ENCODE measurements around the gene UBE2G2.

The UBE2G2 gene

DNA sequence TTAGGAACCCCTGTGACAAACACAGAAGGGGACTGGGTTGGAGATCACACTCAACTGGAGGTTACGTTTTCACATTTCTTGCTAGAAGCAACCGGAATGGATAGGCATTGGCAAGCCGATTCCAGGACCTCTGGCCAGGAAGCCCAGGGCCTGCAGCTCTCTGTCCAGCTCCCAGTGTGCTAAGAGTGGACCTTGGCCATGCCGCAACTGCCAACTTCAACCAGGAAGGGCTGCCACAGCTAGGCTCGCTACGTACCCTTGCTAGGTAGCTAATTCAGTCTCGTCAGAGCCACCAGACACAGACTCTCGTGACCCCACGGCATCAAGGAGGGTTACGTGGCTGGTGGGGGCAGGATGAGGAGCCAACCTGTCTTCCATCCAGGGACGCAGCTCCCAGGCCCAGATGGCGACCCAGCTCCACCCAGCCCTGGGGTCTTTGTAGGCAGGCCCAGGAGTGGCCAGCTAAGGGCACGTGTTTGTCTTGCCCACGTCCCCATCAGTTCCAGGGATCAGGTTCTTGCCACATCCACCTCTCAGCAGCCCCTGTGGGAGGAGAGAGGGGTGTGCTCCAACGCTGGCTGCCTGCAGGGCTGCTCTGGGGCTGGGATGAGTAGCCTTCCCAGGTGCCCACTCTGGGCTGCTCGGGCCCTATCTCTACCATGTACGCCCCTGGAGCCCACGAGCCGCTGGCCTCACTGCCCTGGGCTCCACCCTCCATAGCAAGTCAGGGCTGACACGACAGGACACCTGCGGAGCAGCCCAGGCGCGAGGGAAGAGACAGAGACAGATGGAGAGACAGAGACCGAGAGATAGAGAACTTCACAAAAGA is 39.2 kb downstream of the UBE2G2 start:
- DNase-seq, result no peak

DNA sequence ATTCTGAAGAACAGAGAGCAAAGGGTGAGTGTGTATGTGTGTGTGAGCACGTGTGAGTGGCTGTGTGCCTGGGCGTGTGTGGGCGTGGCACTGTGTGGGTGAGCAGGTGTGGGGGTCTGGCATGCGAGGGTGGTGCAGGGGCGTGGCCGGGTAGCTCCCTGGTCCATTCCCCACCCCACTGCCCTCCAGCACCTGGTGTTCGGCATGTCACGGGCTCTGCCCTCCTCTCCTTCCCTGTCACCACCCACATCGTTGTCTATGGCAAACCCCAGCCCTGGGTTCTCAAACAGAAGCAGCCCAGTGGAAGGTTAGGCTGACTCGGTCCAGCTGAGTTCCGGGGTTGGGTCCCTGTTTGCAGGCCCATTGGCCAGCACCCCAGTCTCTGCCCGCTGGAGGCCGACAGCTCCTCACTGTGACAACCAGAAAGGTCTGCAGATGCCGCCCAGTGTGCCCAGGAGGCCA is 39.8 kb downstream of the UBE2G2 start:
- no peak for DNase-seq

DNA sequence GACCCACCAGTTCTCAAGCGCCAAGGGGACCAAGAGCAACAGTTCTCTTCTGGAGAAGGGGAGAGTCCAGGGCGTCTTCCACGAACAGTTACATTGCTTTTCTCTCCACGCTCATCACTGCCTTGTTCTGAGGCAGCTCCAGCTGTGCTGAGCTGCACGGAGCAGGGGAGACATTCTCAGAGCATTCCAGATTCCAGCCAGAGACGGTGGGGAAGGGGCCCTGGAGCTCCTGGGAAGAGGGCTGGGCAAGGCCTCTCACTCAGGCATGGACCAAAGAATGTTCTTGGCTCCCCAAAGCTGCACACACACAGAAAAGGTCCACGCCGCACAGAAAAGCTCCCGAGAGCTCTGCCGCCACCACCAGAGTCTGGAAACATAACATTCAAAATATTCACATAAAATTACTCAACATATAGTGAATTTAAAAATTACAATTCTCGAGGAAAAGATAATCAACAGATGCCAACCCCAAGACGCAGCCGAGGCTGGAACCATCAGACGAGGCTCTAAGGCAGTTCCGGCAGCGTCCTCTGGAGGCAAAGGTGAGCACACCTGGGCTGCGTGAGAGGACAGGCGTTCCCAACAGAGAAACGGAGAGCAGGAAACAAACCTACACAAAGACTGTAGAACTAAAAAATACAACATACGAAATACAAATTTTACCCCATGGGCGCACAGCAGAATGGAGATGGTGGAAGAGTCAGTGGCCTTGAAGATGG is 40.5 kb downstream of the UBE2G2 start:
- no peak for DNase-seq

DNA sequence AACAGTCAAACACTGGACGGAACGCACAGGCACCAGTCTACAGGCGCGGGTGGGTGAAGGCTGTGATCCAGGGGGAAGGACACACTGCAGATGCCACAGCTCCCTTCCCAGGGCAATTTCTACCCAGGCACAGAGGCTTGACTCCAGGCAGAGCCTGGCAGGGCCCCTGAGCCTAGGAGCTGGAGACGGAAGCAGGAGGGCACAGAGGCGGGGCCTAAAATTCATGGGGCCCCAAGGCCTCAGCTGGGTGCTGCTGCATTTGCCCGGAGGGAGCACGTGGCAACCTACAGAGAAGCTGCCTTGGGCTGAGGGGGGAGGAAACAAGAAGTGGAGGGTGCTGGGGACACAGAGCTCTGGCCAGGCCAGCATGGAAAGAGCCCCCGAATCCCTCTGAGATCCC is 41.2 kb downstream of the UBE2G2 start:
- no peak for DNase-seq

DNA sequence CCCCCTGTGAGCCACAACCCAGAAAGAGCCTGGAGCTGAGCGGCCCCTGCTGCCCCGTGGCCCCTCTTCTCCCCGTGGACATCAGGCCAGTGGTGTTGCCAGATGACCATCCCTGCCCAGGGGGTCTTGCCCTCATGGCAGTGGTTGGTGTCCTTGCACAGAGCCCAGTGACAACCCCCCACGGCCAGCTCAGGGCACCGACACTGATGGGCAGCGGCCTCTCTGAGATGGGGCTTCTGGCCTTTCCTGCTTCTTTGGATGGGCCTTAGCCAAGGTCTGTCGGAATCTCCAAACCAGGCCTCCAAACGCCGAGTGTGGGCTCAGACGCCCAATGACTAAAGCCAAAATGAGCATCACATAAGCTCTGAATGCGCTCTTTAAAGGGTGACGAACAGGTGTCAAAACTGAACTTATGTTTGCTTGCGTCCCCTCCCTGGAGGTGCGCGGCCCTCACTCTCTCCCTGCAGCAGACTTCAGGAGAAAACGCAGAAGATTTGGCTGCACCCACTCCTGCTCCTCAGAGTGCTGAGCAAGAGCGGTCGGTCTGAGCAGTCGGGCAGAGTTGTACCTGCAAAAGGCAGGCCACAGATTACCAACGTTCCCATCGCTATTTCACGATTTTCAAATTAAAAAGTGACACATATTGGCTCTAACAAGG is 41.9 kb downstream of the UBE2G2 start:
- no peak for DNase-seq

DNA sequence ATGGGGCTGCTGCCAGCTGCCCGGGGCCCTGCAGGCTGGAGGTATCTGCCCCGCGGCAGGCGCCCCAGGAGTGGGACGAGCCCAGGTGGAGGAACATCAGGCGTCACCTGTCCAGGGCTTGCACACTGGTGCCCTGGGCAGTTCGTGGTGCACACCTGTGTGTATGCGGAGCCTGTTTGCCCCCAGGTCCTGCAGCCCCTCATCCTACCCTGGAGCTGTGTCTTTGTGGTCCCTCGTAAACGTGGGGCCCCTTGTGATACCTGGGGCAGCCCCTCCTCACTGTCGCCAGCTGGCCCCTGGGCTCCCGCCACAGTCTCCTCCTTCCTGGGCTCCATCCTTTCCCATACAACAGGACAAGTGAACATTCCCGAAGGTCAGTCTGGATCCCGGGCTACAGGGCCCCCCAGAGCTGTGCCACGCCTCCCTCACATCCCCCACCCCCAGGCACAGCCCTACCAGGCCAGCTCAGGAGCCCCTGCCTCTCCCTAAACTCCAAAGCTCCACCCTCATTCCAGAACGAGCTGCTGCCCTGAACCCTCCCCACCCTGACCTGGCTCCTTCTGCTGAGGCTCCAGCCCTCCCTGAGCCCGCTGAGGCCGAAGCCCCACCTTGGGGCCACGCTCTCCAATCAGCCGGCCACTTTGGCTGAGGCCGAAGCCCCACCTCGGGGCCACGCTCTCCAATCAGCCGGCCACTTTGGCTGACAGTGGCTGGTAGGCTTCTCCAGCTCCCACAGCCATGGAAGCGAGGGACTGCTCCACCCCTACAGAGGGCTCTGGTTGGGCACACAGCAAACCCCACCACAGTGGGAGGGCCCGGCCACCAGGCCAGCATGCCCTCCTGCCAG is 42.6 kb downstream of the UBE2G2 start:
- DNase-seq, result no peak

DNA sequence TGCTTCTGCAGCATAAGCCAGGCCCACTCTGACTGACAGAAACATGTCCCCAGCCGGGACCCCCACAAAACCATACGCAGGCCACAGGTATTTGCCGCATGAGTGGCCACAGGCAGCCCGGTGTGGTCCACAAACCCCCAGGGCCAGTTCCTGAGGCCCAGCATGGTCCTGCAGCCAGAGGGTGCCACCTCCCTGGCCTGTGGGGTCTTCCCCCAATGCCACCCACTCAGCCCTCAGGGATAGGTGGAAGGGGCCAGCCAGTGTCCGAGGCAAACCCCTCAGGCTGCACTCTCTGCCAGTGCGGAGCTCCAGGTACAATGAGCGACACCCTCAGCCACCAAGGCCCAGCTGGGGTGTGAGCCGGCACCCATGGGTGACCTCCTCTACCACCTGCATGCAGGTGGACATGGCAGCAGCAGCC is 43.5 kb downstream of the UBE2G2 start:
- no peak for DNase-seq

DNA sequence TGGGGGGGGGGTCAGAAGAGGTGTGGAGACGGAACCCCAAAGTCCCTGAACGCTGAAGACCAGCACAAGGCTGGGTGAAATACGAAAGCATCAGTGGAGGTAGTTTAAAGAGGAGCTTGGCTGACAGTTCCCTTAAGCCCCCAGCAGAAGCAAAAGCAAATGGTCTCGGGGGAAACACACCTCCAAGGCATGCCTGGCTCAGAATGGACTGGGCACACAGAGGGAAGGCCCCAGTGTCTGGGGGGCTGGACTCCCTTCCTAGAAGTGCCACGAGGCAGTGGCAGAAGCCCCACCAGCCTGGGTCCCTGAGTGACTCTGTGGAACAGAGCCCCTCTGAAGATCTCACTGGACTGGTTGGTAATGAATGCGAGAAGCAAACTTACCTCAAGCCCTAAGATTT is 43.9 kb downstream of the UBE2G2 start:
- no peak for DNase-seq

DNA sequence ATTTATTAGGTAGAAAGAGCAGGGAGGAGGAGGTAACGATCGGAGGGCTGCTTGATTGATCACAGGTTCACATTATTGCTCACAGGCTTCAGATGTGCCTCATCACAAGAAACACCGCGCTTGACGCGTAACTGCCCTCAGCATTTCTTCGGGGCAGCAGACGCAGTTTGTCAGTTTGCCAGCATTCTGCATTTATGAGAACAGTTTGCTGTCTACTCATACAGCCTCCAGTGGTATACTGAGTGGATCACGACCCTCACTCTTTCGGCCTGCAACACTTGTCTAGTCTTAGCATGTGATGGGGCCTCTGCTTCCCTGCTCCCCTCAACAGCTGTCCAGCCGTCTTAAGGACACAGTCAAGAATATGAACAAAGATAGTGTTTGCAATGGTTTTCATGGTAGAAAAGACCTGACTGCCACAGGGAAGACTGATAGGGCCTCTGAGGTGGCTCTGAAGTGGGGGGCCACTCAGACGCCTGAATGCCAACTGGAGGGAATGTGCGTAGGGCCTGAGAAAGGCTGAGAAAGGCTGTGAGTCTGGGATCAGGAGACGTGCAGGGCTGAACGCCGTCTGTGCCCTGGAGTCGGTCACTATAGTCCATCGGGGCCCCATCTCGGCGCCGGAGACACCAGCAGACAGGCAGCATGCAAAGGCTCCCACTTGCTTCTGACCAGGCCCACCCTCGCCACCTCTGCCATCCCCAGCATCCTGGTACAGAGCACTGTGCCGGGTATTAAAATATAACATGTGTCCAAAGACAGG is 45.0 kb downstream of the UBE2G2 start:
- DNase-seq, result no peak

DNA sequence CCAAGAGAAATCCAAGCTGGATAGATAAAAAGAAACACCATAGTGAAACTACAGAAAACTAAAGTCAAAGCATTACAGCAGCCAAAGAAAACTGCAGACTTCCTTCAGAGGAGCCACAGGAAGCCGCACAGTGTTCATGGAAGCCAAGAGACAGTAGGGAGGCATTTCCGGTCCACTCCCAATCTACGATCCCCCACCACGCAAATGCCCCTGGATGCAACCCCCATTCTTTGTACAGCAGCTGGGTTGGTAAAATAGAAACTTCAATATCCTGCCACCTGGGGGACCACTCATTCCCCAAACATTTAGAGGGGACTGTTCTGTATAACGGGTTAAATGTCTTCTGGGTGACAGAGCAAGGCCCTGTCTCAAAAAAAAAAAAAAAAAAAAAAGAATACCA is 46.4 kb downstream of the UBE2G2 start:
- DNase-seq, result no peak

DNA sequence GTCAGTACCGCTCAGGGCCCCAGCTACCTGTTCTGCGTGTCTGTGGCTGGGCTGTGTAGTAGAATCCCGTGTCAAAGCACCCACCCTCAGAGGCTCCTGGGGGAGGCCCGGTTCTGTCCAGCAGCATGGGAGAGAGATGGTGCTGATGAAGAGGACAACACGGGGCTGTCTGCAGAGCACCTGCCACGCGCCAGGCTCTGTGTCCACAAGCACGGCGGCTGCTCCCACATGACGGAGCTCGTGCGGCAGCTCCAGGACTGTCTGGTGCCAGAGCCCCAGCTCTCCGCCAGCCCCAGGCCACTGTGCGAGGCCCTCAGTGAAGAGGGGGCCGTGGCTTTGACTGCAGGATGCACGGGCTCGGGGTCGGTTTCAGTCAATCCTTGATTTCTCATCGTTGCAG is 48.3 kb downstream of the UBE2G2 start:
- no peak for DNase-seq

DNA sequence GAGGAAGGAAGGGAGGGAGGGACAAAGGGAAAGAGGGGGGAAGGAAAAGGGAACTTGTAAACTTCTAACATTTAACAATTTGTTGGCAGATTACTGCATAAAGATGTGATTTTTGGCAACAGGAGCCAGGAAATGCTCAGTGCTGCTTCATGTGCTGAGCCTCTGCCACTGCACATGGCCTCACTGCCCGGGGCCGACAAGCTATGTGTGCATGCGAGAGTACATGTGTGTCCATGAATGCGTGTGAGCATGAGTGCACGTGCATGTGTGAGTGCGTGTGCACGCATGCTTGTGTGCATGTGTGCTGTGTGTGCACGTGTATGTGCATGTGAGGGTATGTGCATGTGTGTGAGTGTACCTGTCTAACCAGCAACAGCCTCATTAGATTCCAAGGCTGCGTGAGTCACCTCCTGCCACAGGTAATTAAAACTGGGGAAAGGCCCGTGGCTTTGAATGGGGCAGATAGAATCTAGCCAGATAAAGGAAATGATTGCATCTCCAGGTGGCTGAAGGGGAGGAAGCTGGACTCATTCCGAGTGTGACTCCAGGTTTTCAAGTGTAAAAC is 48.9 kb downstream of the UBE2G2 start:
- no peak for DNase-seq

DNA sequence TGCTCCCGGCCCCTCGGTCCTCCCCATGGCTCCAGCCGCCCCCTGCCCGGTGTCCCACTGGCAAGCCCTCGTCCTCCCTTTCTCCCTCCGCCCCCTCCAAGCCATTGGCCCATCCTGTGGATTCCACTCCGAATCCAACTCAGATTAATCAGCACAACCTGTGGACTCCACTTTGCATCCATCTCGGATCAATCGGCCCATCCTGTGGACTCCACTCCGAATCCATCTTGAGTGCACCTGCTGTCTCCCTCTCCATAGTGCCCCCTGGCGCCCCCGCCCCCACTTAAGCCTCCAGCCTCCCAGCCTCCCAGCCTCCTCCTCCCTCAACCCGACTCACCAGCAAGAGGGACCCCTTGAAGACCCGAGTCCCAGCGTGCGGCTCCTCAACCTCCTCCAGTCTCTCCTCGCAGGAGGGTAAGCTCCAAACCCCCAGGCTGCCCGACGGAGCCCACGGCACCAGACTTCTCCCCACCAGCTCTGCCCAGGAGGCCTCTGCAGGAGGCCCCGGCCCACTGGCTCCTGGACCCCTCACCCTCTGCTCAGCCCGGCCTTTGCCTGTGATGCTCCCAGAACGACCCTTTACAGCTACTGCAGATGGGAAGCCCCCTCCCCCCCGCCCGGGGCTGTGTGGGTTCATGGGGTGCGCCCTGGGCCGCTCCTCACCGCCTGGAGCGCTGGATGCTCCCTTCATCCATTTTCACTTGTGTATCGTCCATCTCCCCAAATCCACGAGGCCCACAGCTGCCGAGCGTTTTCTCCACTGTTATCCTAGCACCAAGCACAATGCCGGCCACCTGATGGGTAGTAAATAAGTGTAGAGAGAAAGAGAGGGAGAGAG is 49.6 kb downstream of the UBE2G2 start:
- no peak for DNase-seq

DNA sequence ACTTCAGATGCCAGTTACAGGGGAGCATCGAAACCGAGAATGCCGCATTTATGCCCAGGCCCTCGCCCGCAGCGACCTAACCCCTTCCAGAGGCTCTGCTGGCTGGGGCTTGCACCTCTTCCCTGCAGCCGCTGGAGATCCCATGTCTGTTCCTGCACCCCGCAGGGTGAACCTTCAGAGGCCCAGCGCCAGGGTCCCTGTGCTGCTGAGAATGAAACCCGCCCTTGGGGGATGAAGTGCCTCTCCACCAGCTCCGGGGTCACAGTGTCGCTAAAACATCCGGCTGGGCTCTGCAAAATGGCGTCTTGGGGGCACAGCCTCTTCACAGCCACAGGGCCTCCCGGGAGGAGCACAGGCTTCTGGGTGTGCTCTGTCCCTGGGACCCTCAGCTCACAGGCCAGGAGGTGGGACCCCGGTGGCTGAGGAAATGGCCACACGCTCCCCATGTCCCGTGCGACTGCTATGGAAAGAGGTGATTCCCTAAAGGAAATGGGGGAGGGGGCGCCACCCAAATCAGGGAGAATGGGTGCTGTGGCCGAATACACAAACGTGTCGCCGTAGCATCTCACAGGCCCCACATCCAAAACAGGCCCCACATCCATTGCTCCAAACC is 50.3 kb downstream of the UBE2G2 start:
- DNase-seq, result no peak

DNA sequence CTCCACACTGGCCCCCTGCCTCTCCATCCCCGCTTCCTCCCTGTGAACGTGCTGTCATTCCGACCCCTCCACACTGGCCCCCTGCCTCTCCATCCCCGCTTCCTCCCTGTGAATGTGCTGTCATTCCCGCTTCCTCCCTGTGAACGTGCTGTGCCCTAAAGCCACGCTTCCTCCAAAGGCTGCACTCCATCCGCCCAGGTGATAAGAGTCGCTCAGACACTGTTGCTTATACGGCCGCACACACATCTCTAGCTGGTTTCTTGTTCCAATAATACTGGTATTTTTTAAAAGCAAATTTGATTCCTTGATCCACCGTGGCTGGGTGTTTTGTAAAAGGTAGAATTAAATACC is 51.0 kb downstream of the UBE2G2 start:
- DNase-seq, result no peak

DNA sequence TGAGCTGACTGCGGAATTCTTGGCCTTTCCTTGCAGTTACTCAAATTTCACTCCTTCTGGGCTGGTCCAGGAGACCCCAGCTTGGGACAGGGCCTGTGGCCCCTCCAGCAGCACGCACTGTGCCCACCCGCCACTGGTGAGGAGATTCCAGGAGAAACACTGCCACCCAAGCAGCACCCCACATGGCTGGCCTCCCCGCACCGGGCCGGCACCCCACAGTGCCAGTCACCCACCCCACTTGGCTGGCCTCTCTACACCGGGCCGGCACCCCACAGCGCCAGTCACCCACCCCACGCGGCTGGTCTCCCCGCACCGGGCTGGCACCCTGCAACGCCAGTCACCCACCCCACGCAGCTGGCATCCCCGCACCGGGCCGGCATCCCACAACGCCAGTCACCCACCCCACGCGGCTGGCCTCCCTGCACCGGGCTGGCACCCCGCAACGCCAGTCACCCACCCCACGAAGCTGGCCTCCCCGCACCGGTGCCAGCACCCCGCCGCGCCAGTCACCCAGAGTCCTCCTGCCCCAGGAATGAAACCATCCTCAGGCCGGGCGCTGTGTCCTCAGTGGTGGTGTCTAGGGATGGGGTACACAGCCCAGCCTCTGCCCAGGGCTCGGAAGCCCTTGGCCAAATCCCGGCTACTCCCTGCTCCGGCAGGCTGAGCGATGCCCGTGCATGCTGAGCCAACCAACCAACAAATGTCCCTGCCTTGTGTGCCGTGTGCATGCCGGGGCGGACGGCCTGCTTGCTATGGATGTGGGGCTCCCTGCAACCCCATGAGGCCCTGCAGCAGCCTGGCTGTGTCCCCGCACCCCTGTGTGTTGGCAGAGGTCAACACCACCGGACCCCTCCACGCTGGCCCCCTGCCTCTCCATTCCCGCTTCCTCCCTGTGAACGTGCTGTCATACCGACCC is 51.6 kb downstream of the UBE2G2 start:
- DNase-seq, result no peak

DNA sequence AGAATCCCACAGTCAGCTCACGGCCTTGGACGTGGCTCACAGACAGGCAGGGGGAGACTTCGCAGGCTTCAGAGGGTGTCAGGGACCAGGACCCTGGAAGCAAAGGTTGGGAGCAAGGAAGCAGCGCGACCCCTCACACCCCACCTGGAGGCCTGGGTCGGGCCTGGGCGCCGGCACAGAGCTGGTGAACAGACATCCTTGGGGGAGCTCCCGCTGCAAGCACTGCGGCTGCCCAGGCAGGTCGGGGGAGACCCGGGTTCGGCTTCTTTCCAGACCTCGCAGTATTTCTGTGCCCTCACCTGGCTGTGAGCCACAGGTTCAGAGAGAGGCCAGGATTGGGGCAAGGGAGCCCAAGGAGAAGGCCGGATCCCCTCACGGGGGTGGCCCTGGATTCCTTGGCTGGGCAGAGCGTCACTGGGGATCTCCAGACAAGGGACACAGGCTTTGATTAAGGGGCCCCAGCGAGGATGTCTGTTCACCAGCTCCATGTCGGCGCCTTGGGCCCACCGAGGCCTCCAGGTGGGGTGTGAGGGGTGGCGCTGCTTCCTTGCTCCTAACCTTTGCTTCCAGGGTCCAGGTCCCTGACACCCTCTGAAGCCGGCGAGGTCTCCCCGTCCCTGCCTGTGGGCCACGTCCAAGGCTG is 52.4 kb downstream of the UBE2G2 start:
- DNase-seq, result no peak

DNA sequence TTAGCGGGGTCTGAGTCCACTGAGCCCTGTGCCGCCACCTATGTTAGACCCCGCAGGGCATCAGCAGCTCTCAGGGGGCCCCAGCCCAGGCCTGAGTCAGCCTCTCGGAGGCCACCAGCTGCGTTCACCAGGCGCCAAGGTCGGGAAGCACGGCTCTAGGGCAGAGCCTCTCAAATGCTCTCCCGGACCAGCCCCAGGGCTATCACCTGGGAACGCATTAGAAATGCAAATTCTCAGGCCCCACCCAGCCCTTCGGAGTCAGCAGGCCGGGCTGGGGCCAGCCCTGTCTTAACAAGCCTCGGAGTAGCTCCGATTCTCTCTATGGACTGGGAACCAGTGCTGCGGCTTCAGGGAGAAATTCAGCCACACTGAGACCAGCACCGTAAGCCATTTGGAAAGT is 53.0 kb downstream of the UBE2G2 start:
- no peak for DNase-seq

Measured in activated CD4-positive, CD25-positive, alpha-beta regulatory T cell (primary cell).